Measurements from ENCODE around the gene MICAL2.
A peak's percentile ranks its signal among the peaks of the same experiment; 100 is the strongest.

The MICAL2 gene

DNA sequence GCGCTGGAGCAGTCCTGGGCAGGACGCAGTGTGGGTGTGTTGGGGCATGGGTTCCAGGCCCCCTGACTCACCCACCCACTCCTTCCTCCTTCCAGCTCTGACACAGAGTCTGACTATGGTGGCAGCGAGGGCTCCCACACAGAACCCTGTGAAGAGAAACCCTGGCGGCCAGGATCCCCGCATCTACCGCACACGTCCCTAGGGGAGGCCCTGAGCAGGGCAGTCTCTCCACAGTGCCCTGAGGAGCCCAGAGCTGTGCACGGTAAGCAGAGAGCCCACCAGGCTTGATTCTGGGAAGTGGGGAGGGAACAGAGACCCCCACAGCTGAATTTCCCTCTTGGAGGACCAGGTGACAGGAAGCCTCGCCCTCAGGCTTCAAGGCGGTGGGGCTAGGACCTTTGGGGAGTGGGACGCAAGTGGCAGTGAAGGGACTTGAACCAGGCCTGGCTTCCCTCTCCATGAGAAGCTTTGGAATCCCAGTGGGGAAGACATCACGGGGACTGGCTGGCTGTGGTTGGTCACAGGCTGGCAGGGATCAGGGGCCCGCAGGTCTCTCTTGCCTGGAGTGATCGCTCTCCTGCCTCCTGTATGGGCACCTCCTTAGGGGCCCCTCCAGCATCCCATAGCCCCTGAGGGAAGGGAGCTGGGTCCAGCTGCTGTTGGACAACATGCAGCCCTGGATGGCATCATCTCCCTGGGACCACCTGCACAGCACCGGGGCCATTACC lies 170.6 kb downstream of the MICAL2 start:
- DNase-seq (ENCODE audit: low read depth) = no peak
- H3K4me3 ChIP-seq (ENCODE audit: low read length) = no peak overlapping the region
- TF ChIP-seq, protein P1, sequence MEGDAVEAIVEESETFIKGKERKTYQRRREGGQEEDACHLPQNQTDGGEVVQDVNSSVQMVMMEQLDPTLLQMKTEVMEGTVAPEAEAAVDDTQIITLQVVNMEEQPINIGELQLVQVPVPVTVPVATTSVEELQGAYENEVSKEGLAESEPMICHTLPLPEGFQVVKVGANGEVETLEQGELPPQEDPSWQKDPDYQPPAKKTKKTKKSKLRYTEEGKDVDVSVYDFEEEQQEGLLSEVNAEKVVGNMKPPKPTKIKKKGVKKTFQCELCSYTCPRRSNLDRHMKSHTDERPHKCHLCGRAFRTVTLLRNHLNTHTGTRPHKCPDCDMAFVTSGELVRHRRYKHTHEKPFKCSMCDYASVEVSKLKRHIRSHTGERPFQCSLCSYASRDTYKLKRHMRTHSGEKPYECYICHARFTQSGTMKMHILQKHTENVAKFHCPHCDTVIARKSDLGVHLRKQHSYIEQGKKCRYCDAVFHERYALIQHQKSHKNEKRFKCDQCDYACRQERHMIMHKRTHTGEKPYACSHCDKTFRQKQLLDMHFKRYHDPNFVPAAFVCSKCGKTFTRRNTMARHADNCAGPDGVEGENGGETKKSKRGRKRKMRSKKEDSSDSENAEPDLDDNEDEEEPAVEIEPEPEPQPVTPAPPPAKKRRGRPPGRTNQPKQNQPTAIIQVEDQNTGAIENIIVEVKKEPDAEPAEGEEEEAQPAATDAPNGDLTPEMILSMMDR (conservative IDR thresholded peaks at IDR 0.05; ENCODE audit: low read depth, low read length) = no peak

DNA sequence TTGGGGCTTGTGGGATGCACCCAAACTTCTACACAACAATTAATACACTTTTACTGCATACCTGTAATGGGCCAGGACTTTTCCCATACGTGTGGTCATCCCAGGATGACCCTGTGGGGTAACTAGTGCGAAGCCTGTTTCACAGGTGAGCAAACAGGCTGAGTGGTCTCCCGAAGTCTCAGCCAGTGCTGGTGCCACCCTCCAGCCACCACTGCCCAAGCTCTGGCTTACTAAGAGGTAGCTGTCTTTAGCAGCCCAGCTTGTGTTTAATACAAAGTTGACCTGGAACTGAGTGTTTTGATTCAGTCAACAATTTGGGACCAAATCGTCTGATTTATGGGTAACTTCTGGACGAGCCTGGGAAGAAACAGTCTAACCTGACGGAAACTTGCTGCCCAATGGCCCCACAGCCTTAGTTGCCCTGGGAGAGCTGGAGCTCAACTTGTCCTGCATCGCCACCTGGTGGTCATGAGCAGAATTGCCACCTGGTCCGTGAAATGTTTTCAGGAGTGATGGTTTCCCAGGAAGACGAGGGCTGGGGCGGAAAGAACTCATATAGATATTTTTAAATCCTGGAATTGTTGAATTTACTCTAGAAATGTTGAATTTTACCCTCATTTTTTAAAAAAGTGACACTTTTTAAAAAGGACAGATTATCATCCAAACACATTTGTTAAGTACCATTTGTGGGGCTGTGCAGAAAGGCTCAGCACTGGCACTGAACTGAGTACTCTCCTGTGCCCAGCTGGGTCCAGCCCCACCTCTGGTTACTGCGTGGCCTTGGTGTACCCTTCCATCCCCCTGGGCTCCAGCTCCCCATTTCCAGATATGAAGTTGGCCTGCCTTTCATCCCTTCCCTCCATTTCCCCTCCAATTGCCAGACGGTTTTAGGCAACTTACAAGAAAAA lies 171.4 kb downstream of the MICAL2 start:
- no peak overlapping the region for H3K4me3 ChIP-seq (ENCODE audit: low read length)
- TF ChIP-seq, protein P1 (conservative IDR thresholded peaks at IDR 0.05; ENCODE audit: low read depth, low read length) = peak; percentile 92
- peak; percentile 28 for DNase-seq (ENCODE audit: low read depth)

DNA sequence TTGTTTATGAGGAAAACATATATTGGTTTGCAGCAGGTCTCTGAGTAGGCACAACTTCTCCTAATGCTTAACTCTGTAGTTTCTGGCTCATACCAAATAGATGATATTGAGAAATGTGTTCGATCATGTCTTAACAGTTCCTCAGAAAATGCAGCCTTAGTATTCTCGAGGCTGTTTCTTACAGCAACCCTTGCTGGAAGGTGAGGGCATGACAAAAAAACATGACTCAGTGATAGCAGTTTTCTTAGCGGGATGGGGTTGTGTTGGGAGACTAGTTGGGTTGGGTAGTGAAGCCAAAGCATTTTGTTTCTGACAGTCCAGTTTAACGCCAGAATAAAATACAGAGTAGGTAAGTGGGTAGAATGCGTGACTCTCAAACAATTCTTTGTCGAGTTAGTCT lies 172.3 kb downstream of the MICAL2 start:
- TF ChIP-seq, protein P1 (conservative IDR thresholded peaks at IDR 0.05; ENCODE audit: low read depth, low read length) = no peak
- no peak for DNase-seq (ENCODE audit: low read depth)
- H3K4me3 ChIP-seq (ENCODE audit: low read length) = no peak overlapping the region

DNA sequence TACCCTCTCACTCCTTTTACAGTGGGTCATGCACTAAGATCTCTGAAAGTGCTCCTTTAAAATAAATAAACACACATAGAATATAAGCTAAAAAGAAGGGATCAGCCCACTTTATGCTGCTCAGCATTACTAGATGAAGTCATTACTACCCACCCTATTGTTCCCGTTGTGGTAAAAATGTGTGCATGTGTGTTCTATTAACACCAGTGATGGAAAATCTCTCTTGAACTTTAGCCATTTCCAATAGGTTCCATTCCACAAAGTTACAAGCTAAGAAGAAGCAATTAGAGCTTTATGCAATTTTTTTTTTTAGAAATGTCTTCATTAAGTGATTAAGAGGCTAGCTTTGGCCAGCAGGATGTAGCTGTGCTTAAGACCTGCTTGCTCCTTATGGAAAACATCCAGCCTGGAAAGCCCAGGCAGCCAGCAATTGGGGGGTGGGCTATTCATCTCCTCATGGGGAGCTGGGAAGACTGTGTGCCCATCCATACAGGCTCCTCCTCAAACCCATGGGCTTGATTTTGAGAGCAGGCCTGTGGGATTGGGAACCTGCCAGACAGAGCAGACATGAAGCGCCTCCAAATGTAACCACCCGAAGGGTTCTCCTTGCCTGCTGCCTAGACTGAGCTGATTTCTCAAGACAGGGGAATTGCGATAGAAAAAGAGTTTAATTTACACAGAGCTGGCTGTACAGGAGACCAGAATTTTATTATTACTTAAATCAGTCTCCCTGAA lies 174.1 kb downstream of the MICAL2 start:
- no peak for DNase-seq (ENCODE audit: low read depth)
- TF ChIP-seq, protein P1 (conservative IDR thresholded peaks at IDR 0.05; ENCODE audit: low read depth, low read length) = no peak
- H3K4me3 ChIP-seq (ENCODE audit: low read length) = no peak overlapping the region

DNA sequence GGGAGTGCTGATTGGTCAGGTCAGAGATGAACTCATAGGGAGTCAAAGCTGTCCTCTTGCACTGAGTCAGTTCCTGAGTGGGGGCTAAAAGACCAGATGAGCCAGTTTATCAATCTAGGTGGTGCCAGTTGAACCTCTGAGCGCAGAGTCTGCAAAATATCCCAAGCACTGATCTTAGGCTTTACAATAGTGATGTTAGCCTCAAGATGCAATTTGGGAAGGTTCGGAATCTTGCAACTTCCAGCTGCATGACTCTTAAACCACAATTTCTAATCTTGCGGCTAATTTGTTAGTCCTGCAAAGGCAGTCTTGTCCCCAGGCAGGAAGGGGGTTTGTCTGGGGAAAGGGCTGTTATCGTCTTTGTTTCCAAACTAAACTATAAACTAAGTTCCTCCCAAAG lies 174.7 kb downstream of the MICAL2 start:
- H3K4me3 ChIP-seq (ENCODE audit: low read length) = no peak overlapping the region
- TF ChIP-seq, protein P1 (conservative IDR thresholded peaks at IDR 0.05; ENCODE audit: low read depth, low read length) = no peak

DNA sequence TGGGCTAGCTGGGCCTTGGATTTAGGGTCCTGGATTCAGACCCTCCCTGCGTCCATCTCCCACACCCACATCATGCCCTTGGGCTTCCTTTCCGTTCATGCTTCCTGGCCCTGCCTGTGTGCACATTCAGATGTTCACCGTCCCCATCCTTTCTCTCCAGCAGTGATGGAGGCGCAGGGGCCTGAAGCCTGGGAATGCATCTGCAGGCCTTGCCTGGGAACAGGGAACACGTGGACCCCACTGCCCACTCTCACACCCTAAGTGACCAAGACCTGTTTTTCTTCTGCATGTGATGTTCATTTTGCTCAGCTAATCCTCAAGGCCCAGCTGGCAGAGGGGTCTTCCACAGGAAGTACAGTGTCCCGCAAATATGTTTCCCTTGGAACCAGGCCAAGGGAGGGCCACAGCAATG lies 175.4 kb downstream of the MICAL2 start:
- DNase-seq (ENCODE audit: low read depth) = no peak
- TF ChIP-seq, protein P1 (conservative IDR thresholded peaks at IDR 0.05; ENCODE audit: low read depth, low read length) = no peak
- no peak overlapping the region for H3K4me3 ChIP-seq (ENCODE audit: low read length)

More for the DNA sequence above, 174.7 kb downstream of the MICAL2 start:
- peak; percentile 21 for DNase-seq (ENCODE audit: low read depth)

Measured in retinal pigment epithelial cell (primary cell).